ENCODE results near the gene SNRPB2. TPM values are rescaled to one million over a fixed set of nuclear protein-coding genes. Genes with fewer than 3 reads are reported as not detected.

Gene SNRPB2
- polyA plus RNA-seq, 3 donors: 25.2 to 66.3 (median 62.3) TPM

- H3K27me3 Mint-ChIP-seq (ENCODE audit: low read depth in 3 of 3): peaks cover 9 to 30% (median 21%) of the 10 kb centered on the region in 3 donors
- H2AFZ ChIP-seq (ENCODE audit: insufficient read depth, low read depth, low read length, poor library complexity, severe bottlenecking): no peak within 1 kb of the TSS
- no peaks in the 10 kb centered on the region for H3K9me3 Mint-ChIP-seq
- H3K9me3 ChIP-seq (replicated peaks in 1 of 2; ENCODE audit: control insufficient read depth in 1 of 2, insufficient read depth in 1 of 2, low read length in 2 of 2): no peaks in the 10 kb centered on the region
- H3K4me3 ChIP-seq (replicated peaks in 1 of 3; ENCODE audit: low read depth in 2 of 3, low read length in 3 of 3): no peak within 1 kb of the TSS
- intact Hi-C loops (cut with micrococcal nuclease): no loop called here
- no peaks in the 10 kb centered on the region for H4K20me1 ChIP-seq (ENCODE audit: insufficient read depth, low read length)
- DNase-seq: no peak
- H3K27ac ChIP-seq (ENCODE audit: low read depth in 1 of 2, low read length in 2 of 2): no peak within 1 kb of the TSS
- no peak within 1 kb of the TSS for H3K4me2 ChIP-seq (replicated peaks; ENCODE audit: extremely low read depth, low read length, poor library complexity, severe bottlenecking)
- no peaks in the 10 kb centered on the region for H3K36me3 ChIP-seq (replicated peaks in 1 of 2; ENCODE audit: control insufficient read depth in 1 of 2, insufficient read depth in 2 of 2, low read length in 2 of 2)
- H3K4me3 Mint-ChIP-seq: no peak within 1 kb of the TSS
- no peaks in the 10 kb centered on the region for H3K4me1 Mint-ChIP-seq
- H3K9ac ChIP-seq (ENCODE audit: insufficient read depth, low read length, poor library complexity, severe bottlenecking): no peak within 1 kb of the TSS
- peaks cover 2 to 22% of the 10 kb centered on the region in 2 donors for H3K27me3 ChIP-seq (ENCODE audit: control insufficient read depth in 2 of 2, insufficient read depth in 2 of 2, low read length in 2 of 2)
- H3K4me1 ChIP-seq (ENCODE audit: control insufficient read depth in 1 of 2, insufficient read depth in 2 of 2, low read length in 2 of 2): no peaks in the 10 kb centered on the region
- TF ChIP-seq, protein P1, sequence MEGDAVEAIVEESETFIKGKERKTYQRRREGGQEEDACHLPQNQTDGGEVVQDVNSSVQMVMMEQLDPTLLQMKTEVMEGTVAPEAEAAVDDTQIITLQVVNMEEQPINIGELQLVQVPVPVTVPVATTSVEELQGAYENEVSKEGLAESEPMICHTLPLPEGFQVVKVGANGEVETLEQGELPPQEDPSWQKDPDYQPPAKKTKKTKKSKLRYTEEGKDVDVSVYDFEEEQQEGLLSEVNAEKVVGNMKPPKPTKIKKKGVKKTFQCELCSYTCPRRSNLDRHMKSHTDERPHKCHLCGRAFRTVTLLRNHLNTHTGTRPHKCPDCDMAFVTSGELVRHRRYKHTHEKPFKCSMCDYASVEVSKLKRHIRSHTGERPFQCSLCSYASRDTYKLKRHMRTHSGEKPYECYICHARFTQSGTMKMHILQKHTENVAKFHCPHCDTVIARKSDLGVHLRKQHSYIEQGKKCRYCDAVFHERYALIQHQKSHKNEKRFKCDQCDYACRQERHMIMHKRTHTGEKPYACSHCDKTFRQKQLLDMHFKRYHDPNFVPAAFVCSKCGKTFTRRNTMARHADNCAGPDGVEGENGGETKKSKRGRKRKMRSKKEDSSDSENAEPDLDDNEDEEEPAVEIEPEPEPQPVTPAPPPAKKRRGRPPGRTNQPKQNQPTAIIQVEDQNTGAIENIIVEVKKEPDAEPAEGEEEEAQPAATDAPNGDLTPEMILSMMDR (IDR thresholded peaks at IDR 0.05): no peak
- H3K79me2 ChIP-seq (ENCODE audit: insufficient read depth, low read length): no peaks in the 10 kb centered on the region
- H3K36me3 Mint-ChIP-seq: no peaks in the 10 kb centered on the region
- H3K27ac Mint-ChIP-seq: no peak within 1 kb of the TSS
- no CpG with 5 or more reads among the region's 5 CpGs for WGBS (ENCODE audit: insufficient coverage)
Measured at GRCh38 chr20:16748308-16748900, 18.6 kb downstream of the SNRPB2 start, which contains the start of gene OTOR. Gene OTOR, plus strand, starts transcription at chr20:16748358. Its CDS starts 44 bp downstream, at chr20:16748402.

DNA sequence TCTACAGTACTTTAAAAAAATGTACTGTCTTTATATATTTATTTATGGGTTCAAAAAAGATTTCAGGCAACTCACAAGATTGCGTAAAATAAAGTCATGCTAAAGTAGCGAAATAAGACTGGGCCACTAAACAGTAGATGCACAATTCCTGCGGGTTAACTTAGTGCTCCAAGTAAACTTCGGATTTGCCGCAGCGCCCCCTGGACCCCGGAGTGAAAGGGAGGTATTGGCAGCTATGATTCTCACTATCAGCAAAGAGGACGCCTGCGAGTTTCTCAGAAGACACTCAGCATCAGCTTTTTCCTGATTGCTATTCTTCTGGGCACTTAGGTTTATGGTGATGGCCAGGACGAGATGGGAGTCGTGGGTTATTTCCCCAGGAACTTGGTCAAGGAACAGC lies 19.7 kb downstream of the SNRPB2 start:
- Histone ChIP-seq H3K9ac (ENCODE audit: insufficient read depth, low read length, poor library complexity, severe bottlenecking) (no peak overlapping the region), H3K4me1 (ENCODE audit: control insufficient read depth in 1 of 2, insufficient read depth in 2 of 2, low read length in 2 of 2) (no peaks in the 10 kb centered on the region), H3K36me3 (replicated peaks in 1 of 2; ENCODE audit: control insufficient read depth in 1 of 2, insufficient read depth in 2 of 2, low read length in 2 of 2) (no peaks in the 10 kb centered on the region), H3K79me2 (ENCODE audit: insufficient read depth, low read length) (no peaks in the 10 kb centered on the region), H3K27ac (ENCODE audit: low read depth in 1 of 2, low read length in 2 of 2) (no peak overlapping the region), H3K27me3 (ENCODE audit: control insufficient read depth in 2 of 2, insufficient read depth in 2 of 2, low read length in 2 of 2) (peaks cover 2 to 22% of the 10 kb centered on the region in 2 donors), H2AFZ (ENCODE audit: insufficient read depth, low read depth, low read length, poor library complexity, severe bottlenecking) (no peak overlapping the region), H4K20me1 (ENCODE audit: insufficient read depth, low read length) (no peaks in the 10 kb centered on the region), H3K9me3 (replicated peaks in 1 of 2; ENCODE audit: control insufficient read depth in 1 of 2, insufficient read depth in 1 of 2, low read length in 2 of 2) (no peaks in the 10 kb centered on the region), H3K4me2 (replicated peaks; ENCODE audit: extremely low read depth, low read length, poor library complexity, severe bottlenecking) (no peak overlapping the region), H3K4me3 (replicated peaks in 1 of 3; ENCODE audit: low read depth in 2 of 3, low read length in 3 of 3) (no peak overlapping the region)
- peaks cover 0 to 4% (median 0%) of the 10 kb centered on the region in 7 donors for H3K9me3 Mint-ChIP-seq
- TF ChIP-seq, protein P1 (IDR thresholded peaks at IDR 0.05): no peak
- DNase-seq: no peak
- intact Hi-C loops (cut with micrococcal nuclease): no loop called here
- H3K27me3 Mint-ChIP-seq (ENCODE audit: low read depth in 3 of 3): peaks cover 9 to 28% (median 21%) of the 10 kb centered on the region in 3 donors
- peak overlapping the region in 1 of 2 donors; percentile 52 for H3K4me3 Mint-ChIP-seq
- WGBS (ENCODE audit: insufficient coverage): 63% methylated on average over 10 of the region's 11 CpGs
- no peak overlapping the region for H3K27ac Mint-ChIP-seq
- H3K4me1 Mint-ChIP-seq: no peaks in the 10 kb centered on the region
- no peaks in the 10 kb centered on the region for H3K36me3 Mint-ChIP-seq
